Spleen (tissue), 11 donors: Measurements from ENCODE around the gene PTPN6. TPM values are rescaled to one million over a fixed set of nuclear protein-coding genes. Genes with fewer than 3 reads are reported as not detected.

Experiments
- DNase-seq: peaks from one replicate; pipeline ENCODE4 v3.0.0-alpha.2; 2020
- H3K27ac ChIP-seq, 8 donors: fragments of 200-600 bp; sonication (generic) in 7 of 8; 1 replicate in 4 of 8; 2 replicates in 4 of 8; pipeline versions ENCODE4 v1.5.0 to v1.8.0; 2016 to 2021; ENCODE audit warnings: inconsistent platforms in 4 of 8, mild to moderate bottlenecking in 4 of 8, moderate library complexity in 1 of 8
- H3K27me3 ChIP-seq, 7 donors: fragments of 200-600 bp; sonication (generic) in 6 of 7; replicated peaks in 1 of 7; 1 replicate in 4 of 7; 2 replicates in 3 of 7; pipeline versions ENCODE4 v1.5.0 to v1.8.0; 2016 to 2021; ENCODE audit warnings: inconsistent platforms in 3 of 7, mild to moderate bottlenecking in 1 of 7
- H3K36me3 ChIP-seq, 6 donors: fragments of 200-600 bp; sonication (generic) in 5 of 6; 1 replicate in 4 of 6; 2 replicates in 2 of 6; pipeline versions ENCODE4 v1.5.0 to v1.8.0; 2016 to 2021; ENCODE audit warnings: inconsistent platforms in 2 of 6
- H3K4me1 ChIP-seq, 6 donors: fragments of 200-600 bp; sonication (generic) in 5 of 6; 1 replicate in 3 of 6; 2 replicates in 3 of 6; pipeline versions ENCODE4 v1.5.0 to v1.8.0; 2016 to 2021; ENCODE audit warnings: inconsistent platforms in 3 of 6
- H3K4me3 ChIP-seq, 8 donors: fragments of 200-600 bp; sonication (generic) in 7 of 8; 1 replicate in 4 of 8; 2 replicates in 4 of 8; pipeline versions ENCODE4 v1.5.0 to v1.8.0; 2016 to 2021; ENCODE audit warnings: inconsistent platforms in 4 of 8, mild to moderate bottlenecking in 4 of 8, moderate library complexity in 2 of 8
- H3K9me3 ChIP-seq, 8 donors: fragments of 200-600 bp; sonication (generic) in 7 of 8; 1 replicate in 4 of 8; 2 replicates in 4 of 8; pipeline versions ENCODE4 v1.5.0 to v1.8.0; 2016 to 2021; ENCODE audit warnings: inconsistent platforms in 4 of 8
- POLR2A ChIP-seq, 3 donors: fragments of 450-650 bp; IDR thresholded peaks; one replicate each; pipeline ENCODE4 v1.5.1; 2017; ENCODE audit warnings: antibody characterized with exemption in 3 of 3, mild to moderate bottlenecking in 1 of 3
- POLR2AphosphoS5 ChIP-seq, 3 donors: sonication (generic); formaldehyde crosslinking; IDR thresholded peaks; one replicate each; pipeline ENCODE4 v1.5.1; 2017; ENCODE audit warnings: antibody characterized with exemption in 3 of 3
- WGBS, 5 donors: extraction: QIAGEN DNeasy Blood & Tissue Kit in 3 of 5; methylation state at CpG; one replicate each; pipeline versions ENCODE4 v1.1.5 to v1.1.7; 2013 to 2018; 5-methylcytosine and 5-hydroxymethylcytosine counted together
- intact Hi-C: fragments of 100-400 bp; cut with DNase I; formaldehyde crosslinking; loops from one replicate; pipeline ENCODE4 v1.15.0; 2023; ENCODE audit warnings: low total_unique reads
- polyA plus RNA-seq, 3 donors: library from polyadenylated mRNA; stranded (reverse); fragments of 200-250 nt; gene quantifications; one replicate each; pipeline ENCODE4 v1.2.1, GENCODE V29; 2013
- total RNA-seq, 7 donors: library from RNA; depleted of rRNA in 3 of 7; stranded (reverse); fragments of >200 nt in 3 of 7; fragmentation: NEBNext Ultra II Directional in 4 of 7; extraction: Animal tissue kit (Norgen Biotek cat#: 25700) in 4 of 7; gene quantifications; one replicate each; pipeline versions ENCODE4 v1.1.0 to v1.2.1, GENCODE V29; 2016 to 2021
- TF ChIP-seq, protein P1 (sequence below), 11 experiments: fragments of 200-600 bp in 7 of 11; fragments of 450-650 bp in 4 of 11; sonication (generic) in 4 of 11; IDR thresholded peaks in 8 of 11; conservative IDR thresholded peaks in 3 of 11; 1 replicate in 7 of 11; 2 replicates in 4 of 11; pipeline versions ENCODE4 v1.4.0 to v1.8.0; 2016 to 2021; ENCODE audit warnings: antibody characterized with exemption in 11 of 11, inconsistent platforms in 4 of 11, mild to moderate bottlenecking in 1 of 11
- donor health status: healthy with polysubstance abuse.
- donor health status: DM: no; HTN: no; CAD: no; lungs with moderate emphysema.
- donor health status: DM: no; HTN: no; CAD: no.
- donor health status: Bipolar disorder and iron deficiency.
- donor health status: healthy.
- donor health status: DM: no; HTN: no; CAD: no.
- donor health status: DM: yes; HTN: yes; CAD: no.

PTPN6 gene
- total and polyA plus RNA-seq, 10 donors: 314 to 713 (median 426) TPM

DNA sequence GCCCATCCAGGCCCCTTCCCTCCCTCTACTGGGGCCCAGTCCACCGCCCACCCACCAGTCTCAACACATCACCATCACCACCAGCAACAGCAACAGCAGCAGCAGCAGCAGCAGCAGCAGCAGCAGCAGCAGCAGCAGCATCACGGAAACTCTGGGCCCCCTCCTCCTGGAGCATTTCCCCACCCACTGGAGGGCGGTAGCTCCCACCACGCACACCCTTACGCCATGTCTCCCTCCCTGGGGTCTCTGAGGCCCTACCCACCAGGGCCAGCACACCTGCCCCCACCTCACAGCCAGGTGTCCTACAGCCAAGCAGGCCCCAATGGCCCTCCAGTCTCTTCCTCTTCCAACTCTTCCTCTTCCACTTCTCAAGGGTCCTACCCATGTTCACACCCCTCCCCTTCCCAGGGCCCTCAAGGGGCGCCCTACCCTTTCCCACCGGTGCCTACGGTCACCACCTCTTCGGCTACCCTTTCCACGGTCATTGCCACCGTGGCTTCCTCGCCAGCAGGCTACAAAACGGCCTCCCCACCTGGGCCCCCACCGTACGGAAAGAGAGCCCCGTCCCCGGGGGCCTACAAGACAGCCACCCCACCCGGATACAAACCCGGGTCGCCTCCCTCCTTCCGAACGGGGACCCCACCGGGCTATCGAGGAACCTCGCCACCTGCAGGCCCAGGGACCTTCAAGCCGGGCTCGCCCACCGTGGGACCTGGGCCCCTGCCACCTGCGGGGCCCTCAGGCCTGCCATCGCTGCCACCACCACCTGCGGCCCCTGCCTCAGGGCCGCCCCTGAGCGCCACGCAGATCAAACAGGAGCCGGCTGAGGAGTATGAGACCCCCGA, 14.3 kb upstream of the PTPN6 start:
- TF ChIP-seq POLR2AphosphoS5 (IDR thresholded peaks at IDR 0.05) (peak; percentile 56 to 67 (median 65)), POLR2A (IDR thresholded peaks at IDR 0.05) (no peak)
- TF ChIP-seq, protein P1, sequence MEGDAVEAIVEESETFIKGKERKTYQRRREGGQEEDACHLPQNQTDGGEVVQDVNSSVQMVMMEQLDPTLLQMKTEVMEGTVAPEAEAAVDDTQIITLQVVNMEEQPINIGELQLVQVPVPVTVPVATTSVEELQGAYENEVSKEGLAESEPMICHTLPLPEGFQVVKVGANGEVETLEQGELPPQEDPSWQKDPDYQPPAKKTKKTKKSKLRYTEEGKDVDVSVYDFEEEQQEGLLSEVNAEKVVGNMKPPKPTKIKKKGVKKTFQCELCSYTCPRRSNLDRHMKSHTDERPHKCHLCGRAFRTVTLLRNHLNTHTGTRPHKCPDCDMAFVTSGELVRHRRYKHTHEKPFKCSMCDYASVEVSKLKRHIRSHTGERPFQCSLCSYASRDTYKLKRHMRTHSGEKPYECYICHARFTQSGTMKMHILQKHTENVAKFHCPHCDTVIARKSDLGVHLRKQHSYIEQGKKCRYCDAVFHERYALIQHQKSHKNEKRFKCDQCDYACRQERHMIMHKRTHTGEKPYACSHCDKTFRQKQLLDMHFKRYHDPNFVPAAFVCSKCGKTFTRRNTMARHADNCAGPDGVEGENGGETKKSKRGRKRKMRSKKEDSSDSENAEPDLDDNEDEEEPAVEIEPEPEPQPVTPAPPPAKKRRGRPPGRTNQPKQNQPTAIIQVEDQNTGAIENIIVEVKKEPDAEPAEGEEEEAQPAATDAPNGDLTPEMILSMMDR (IDR thresholded peaks at IDR 0.05 in 8 of 11, conservative IDR thresholded peaks at IDR 0.05 in 3 of 11): peak in 1 of 11 experiments; percentile 23
- Histone ChIP-seq H3K4me3 (peak overlapping the region; percentile 49 to 90 (median 67)), H3K27me3 (no peaks in the 10 kb centered on the region), H3K9me3 (no peaks in the 10 kb centered on the region), H3K4me1 (peaks cover 19 to 80% (median 61%) of the 10 kb centered on the region in 6 donors), H3K36me3 (peaks cover 0 to 64% (median 25%) of the 10 kb centered on the region in 6 donors), H3K27ac (peak overlapping the region; percentile 90 to 98 (median 96))
- DNase-seq: peak; percentile 92
- intact Hi-C loops: no loop called here
- WGBS, 5 donors: 10 to 16% (median 15%) methylated on average over 31 to 36 of the region's 36 CpGs

- peak; percentile 99 for DNase-seq
- H3K27me3 ChIP-seq: no peaks in the 10 kb centered on the region
- H3K36me3 ChIP-seq: peaks cover 0 to 65% (median 25%) of the 10 kb centered on the region in 6 donors
- H3K9me3 ChIP-seq: no peaks in the 10 kb centered on the region
- intact Hi-C loops: no loop called here
- H3K27ac ChIP-seq: peak overlapping the region; percentile 90 to 98 (median 96)
- H3K4me1 ChIP-seq: peaks cover 20 to 78% (median 60%) of the 10 kb centered on the region in 6 donors
- H3K4me3 ChIP-seq: peak overlapping the region; percentile 49 to 90 (median 67)
- 0 to 1% (median 1%) methylated on average over 21 to 80 of the region's 80 CpGs for WGBS, 5 donors
- TF ChIP-seq POLR2A (IDR thresholded peaks at IDR 0.05) (peak; percentile 34 to 58 (median 57)), POLR2AphosphoS5 (IDR thresholded peaks at IDR 0.05) (peak; percentile 99 to 100 (median 99))
- TF ChIP-seq, protein P1 (IDR thresholded peaks at IDR 0.05 in 8 of 11, conservative IDR thresholded peaks at IDR 0.05 in 3 of 11): peak; percentile 94 to 99 (median 98)
Observed at GRCh38 chr12:6937481-6938352, 13.4 kb upstream of the PTPN6 start.

GRCh38 chr12:6938353-6939190, 12.6 kb upstream of the PTPN6 start:
- peaks cover 0 to 56% (median 24%) of the 10 kb centered on the region in 6 donors for H3K36me3 ChIP-seq
- TF ChIP-seq, protein P1 (IDR thresholded peaks at IDR 0.05 in 8 of 11, conservative IDR thresholded peaks at IDR 0.05 in 3 of 11): peak in 5 of 11 experiments; percentile 14 to 57 (median 41)
- no peak for TF ChIP-seq POLR2A (IDR thresholded peaks at IDR 0.05)
- TF ChIP-seq POLR2AphosphoS5 (IDR thresholded peaks at IDR 0.05): peak; percentile 58 to 88 (median 61)
- peak overlapping the region; percentile 14 to 98 (median 95) for H3K27ac ChIP-seq
- no peaks in the 10 kb centered on the region for H3K9me3 ChIP-seq
- peak; percentile 88 for DNase-seq
- 78 to 88% (median 80%) methylated on average over 29 to 32 of the region's 32 CpGs for WGBS, 5 donors
- H3K4me3 ChIP-seq: peak overlapping the region in 4 of 8 donors; percentile 60 to 90 (median 67)
- intact Hi-C loops: no loop called here
- H3K27me3 ChIP-seq: no peaks in the 10 kb centered on the region
- H3K4me1 ChIP-seq: peaks cover 23 to 78% (median 61%) of the 10 kb centered on the region in 6 donors
